Measurements from ENCODE around the gene SMYD5.

DNA sequence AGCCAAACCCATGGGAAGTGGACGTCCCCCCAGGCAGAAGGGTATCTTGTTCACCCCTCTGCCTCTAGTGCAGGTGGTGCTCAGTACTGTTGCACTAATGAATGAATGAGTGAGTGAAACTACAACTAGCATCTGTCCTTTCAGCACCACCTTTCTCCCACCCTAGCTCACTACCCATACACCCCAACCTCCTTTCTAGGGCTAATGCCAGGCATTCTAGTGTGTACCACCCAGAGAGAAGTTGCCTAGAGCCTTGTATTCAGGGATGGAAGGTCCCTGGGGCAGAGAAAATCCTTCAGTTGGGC, 42.5 kb downstream of the SMYD5 start:
- no peak for TF ChIP-seq EZH2 (IDR thresholded peaks at IDR 0.05; ENCODE audit: insufficient read depth, poor library complexity, severe bottlenecking)
- TF ChIP-seq EZH2phosphoT487 (IDR thresholded peaks at IDR 0.05; ENCODE audit: insufficient read depth, low read depth) = no peak
